Activated naive CD8-positive, alpha-beta T cell treated with anti-CD3 and anti-CD28 coated beads, Interleukin-2, amount 10 ng/mL, durations not matched to agents 7 days and 5 days (primary cell): ENCODE data around the gene ADCY6. TPM values are rescaled to one million over a fixed set of nuclear protein-coding genes. Genes with fewer than 3 reads are reported as not detected.
A peak's percentile ranks its signal among the peaks of the same experiment; 100 is the strongest.
"Not testable (repeated sequence)": the region's sequence is repeated elsewhere in the genome, so short reads cannot be mapped to it uniquely, and the experiment has no call there.

Source experiments
- ATAC-seq: fragments of 150-1000 bp; cut with Tn5 transposase; one replicate; pipeline ENCODE4 v1.10.0; 2021; ENCODE audit warnings: low read depth, moderate library complexity
- POLR2A ChIA-PET: fragments of 350-600 bp; sonication (Branson Sonifier 250); formaldehyde crosslinking; loops from one replicate; lab custom pipeline; 2021; ENCODE audit warnings: antibody characterized with exemption; lab: Charles Lee
- DNase-seq: peaks from one replicate; pipeline ENCODE4 v3.0.0; 2021
- H3K27ac Mint-ChIP-seq: one replicate; pipeline ENCODE4 v1.8.0; 2022; ENCODE audit warnings: mild to moderate bottlenecking, mixed read lengths
- H3K27me3 Mint-ChIP-seq: one replicate; pipeline ENCODE4 v1.8.0; 2022; ENCODE audit warnings: mild to moderate bottlenecking, moderate library complexity, mixed read lengths
- H3K36me3 Mint-ChIP-seq: one replicate; pipeline ENCODE4 v1.8.0; 2021; ENCODE audit warnings: mild to moderate bottlenecking, mixed read lengths
- H3K4me1 Mint-ChIP-seq: one replicate; pipeline ENCODE4 v1.8.0; 2021; ENCODE audit warnings: mixed read lengths
- H3K4me3 Mint-ChIP-seq: one replicate; pipeline ENCODE4 v1.8.0; 2022; ENCODE audit warnings: mild to moderate bottlenecking, moderate library complexity, mixed read lengths
- H3K9me3 Mint-ChIP-seq: one replicate; pipeline ENCODE4 v1.8.0; 2021; ENCODE audit warnings: mixed read lengths
- microRNA-seq: library from miRNA; unstranded; fragments of <30 nt; microRNA quantifications from one replicate; pipeline ENCODE4 v1.2.0, GENCODE V29; 2022
- total RNA-seq, 2 experiments: library from RNA; stranded (reverse); gene quantifications; one replicate each; pipeline ENCODE4 v1.2.3, GENCODE V29; 2021

ADCY6 gene
- total RNA-seq, 2 experiments from 2014 or later: not detected

- ATAC-seq (no peak), DNase-seq (no peak)
- POLR2A ChIA-PET: no interaction called here
- Mint-ChIP-seq H3K27me3 (peaks cover 38% of the 10 kb centered on the region), H3K4me1 (peaks cover 2% of the 10 kb centered on the region), H3K9me3 (no peaks in the 10 kb centered on the region), H3K4me3 (no peak overlapping the region), H3K27ac (no peak overlapping the region), H3K36me3 (no peaks in the 10 kb centered on the region)
Observed at GRCh38 chr12:48744251-48745008, 44.5 kb downstream of the ADCY6 start.

DNA sequence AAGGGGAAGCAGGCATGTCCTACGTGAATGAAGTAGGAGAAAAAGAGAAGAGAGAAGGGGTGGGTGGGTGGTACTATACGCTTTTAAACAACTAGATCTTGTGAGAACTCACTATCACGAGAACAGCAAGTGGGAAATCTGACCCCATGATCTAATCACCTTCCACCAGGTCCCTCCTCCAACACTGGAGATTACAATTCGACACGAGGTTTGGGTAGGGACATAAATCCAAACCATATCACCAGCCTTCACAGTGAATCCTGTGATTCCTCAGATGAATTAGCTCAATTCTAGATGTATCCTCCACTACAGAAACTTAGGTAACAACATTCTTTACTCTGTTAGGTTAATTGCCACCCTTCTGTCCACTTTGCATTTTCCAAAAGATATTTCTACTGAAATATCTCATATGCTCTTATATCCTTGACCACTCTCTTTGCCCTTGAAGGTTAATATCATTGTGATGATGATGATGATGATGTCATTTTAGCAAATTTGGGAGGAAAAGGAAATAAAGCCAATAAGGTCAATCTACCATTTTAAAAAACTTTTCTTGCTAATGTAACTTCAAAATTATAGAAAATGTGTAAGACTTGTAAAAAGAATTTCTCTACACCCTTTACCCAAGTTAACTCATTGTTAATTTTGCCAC, 49.1 kb downstream of the ADCY6 start:
- Mint-ChIP-seq H3K4me3 (no peak overlapping the region), H3K27ac (no peak overlapping the region), H3K4me1 (no peaks in the 10 kb centered on the region), H3K36me3 (no peaks in the 10 kb centered on the region), H3K27me3 (peaks cover 32% of the 10 kb centered on the region), H3K9me3 (no peaks in the 10 kb centered on the region)
- DNase-seq (no peak), ATAC-seq (no peak)
- POLR2A ChIA-PET: interaction anchor here (0.7 kb wide), 1 partner anchor 68 kb away, joined by 4 read pairs; no protein-coding TSS in a partner anchor

DNA sequence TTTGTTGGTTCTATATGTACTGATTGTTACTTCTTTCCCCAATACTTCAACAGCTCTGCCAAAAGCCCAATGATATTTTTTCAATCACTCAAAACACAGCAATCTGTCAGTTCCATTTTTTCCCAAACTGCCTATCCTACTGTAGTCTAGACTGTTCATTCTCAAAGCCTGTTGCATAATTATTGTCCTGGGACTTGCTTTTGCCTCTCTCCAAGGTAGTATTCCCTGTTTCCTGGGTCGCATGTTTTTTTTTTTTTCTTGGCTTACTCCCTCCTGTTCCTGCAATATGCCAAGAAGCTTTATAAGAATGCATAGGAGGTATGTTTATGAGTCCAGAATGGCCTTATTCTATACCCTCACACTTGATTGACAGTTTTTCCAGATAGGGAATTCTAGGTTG, 52.4 kb downstream of the ADCY6 start:
- POLR2A ChIA-PET: no interaction called here
- no peak for DNase-seq
- ATAC-seq: no peak
- no peaks in the 10 kb centered on the region for H3K9me3 Mint-ChIP-seq
- peaks cover 32% of the 10 kb centered on the region for H3K27me3 Mint-ChIP-seq
- no peaks in the 10 kb centered on the region for H3K36me3 Mint-ChIP-seq
- H3K4me1 Mint-ChIP-seq: no peaks in the 10 kb centered on the region
- no peak overlapping the region for H3K4me3 Mint-ChIP-seq
- no peak overlapping the region for H3K27ac Mint-ChIP-seq

DNA sequence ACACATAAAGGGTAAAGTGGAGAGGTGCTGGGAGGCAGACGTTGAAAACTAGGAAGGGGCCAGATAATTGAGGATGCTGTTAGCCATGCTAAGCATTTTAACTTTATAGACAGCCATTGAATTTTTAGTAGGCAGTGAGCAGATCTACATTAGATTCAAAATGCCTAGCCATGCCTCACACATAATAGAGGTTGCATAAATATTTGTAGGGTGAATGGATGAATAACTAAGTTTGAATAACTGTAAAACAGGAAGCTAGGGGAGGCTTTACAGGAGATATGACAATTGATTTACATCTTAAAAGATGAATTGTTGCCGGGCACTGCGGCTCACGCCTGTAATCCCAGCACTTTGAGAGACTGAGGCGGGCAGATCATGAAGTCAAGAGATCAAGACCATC, 60.1 kb downstream of the ADCY6 start:
- ATAC-seq (no peak), DNase-seq (no peak)
- Mint-ChIP-seq H3K4me1 (no peaks in the 10 kb centered on the region), H3K27ac (no peak overlapping the region), H3K9me3 (no peaks in the 10 kb centered on the region), H3K4me3 (no peak overlapping the region), H3K36me3 (no peaks in the 10 kb centered on the region), H3K27me3 (peaks cover 8% of the 10 kb centered on the region)
- POLR2A ChIA-PET: no interaction called here

DNA sequence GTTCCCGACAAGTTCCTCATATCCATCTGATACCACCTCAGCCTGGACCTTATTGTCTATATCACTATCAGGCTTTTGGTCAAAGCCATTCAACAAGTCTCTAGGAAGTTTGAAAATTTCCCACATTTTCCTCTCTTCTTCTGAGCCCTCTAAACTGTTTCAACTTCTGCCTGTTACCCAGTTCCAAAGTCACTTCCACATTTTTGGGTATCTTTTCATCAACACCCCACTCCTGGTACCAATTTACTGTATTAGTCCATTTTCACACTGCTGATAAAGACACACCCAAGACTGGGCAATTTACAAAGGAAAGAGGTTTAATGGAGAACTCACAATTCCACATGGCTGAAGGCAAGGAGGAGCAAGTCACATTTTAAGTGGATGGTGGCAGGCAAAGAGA, 68.2 kb downstream of the ADCY6 start:
- POLR2A ChIA-PET, DNase-seq, H3K4me3 Mint-ChIP-seq, ATAC-seq, H3K4me1 Mint-ChIP-seq, H3K27ac Mint-ChIP-seq, H3K27me3 Mint-ChIP-seq: not testable (repeated sequence)
- Mint-ChIP-seq H3K36me3 (peaks cover 21% of the 10 kb centered on the region), H3K9me3 (peaks cover 15% of the 10 kb centered on the region)

GRCh38 chr12:48720171-48720570, 68.7 kb downstream of the ADCY6 start:
- not testable (repeated sequence) for H3K4me3 Mint-ChIP-seq

DNA sequence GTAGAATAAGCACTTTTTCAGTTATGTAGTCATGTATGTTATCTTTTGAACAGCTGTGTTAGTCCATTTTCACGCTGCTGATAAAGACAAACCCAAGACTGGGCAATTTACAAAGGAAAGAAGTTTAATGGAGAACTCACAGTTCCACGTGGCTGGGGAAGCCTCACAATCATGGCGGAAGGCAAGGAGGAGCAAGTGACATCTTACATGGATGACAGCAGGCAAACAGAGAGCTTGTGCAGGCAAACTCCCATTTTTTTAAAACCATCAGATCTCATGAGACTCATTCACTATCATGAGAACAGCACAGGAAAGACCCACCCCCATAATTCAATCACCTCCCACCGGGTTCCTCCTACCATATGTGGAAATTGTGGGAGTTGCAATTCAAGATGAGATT, 69.9 kb downstream of the ADCY6 start:
- not testable (repeated sequence) for H3K4me3 Mint-ChIP-seq, ATAC-seq, DNase-seq, H3K27me3 Mint-ChIP-seq
- peak overlapping the region; percentile 18 for H3K27ac Mint-ChIP-seq
- peaks cover 15% of the 10 kb centered on the region for H3K9me3 Mint-ChIP-seq
- peaks cover 20% of the 10 kb centered on the region for H3K4me1 Mint-ChIP-seq
- POLR2A ChIA-PET: interaction anchor here (0.9 kb wide), 1 partner anchor 11 kb away, joined by 3 read pairs; no protein-coding TSS in a partner anchor
- H3K36me3 Mint-ChIP-seq: peaks cover 27% of the 10 kb centered on the region

More at GRCh38 chr12:48720171-48720570, 68.7 kb downstream of the ADCY6 start:
- H3K27me3 Mint-ChIP-seq, H3K27ac Mint-ChIP-seq, POLR2A ChIA-PET, DNase-seq, ATAC-seq: not testable (repeated sequence)
- H3K36me3 Mint-ChIP-seq: peaks cover 24% of the 10 kb centered on the region
- H3K9me3 Mint-ChIP-seq: peaks cover 15% of the 10 kb centered on the region
- H3K4me1 Mint-ChIP-seq: peaks cover 11% of the 10 kb centered on the region

GRCh38 chr12:48717252-48717695, 71.6 kb downstream of the ADCY6 start:
- DNase-seq (no peak), ATAC-seq (no peak)
- POLR2A ChIA-PET: interaction anchor here (0.6 to 2.2 kb wide), 2 partner anchors 10 to 135 kb away, joined by 3 to 6 read pairs; partner anchors contain the start of gene DDX23
- Mint-ChIP-seq H3K36me3 (peaks cover 36% of the 10 kb centered on the region), H3K4me1 (peaks cover 29% of the 10 kb centered on the region), H3K27ac (peak overlapping the region; percentile 98), H3K27me3 (no peaks in the 10 kb centered on the region), H3K4me3 (peak overlapping the region; percentile 94), H3K9me3 (peaks cover 15% of the 10 kb centered on the region)

GRCh38 chr12:48716493-48717251, 72.2 kb downstream of the ADCY6 start, which contains the start of gene CCNT1:
Gene CCNT1 (minus strand): TSS chr12:48716707. CDS start chr12:48716675, 32 bp downstream.
- Mint-ChIP-seq H3K9me3 (peaks cover 15% of the 10 kb centered on the region), H3K4me3 (peak within 1 kb of the TSS; percentile 94), H3K36me3 (peaks cover 40% of the 10 kb centered on the region), H3K27me3 (no peaks in the 10 kb centered on the region), H3K4me1 (peaks cover 29% of the 10 kb centered on the region), H3K27ac (peak within 1 kb of the TSS; percentile 98)
- DNase-seq (peak; percentile 95), ATAC-seq (peak; percentile 96)
- POLR2A ChIA-PET: interaction anchor here (0.6 to 2.2 kb wide), 3 partner anchors 11 to 135 kb away, joined by 3 to 13 read pairs (median 6); partner anchors contain the start of genes DDX23 and KANSL2

Small RNA genes within 50 kb of the gene (microRNA-seq; reads per million reads assigned to microRNA genes)
- gene MIR4701: not detected

Other genes with a start within 250 kb of the ADCY6 start
- not detected for gene LALBA, start 219.0 kb downstream of the ADCY6 start, total RNA-seq
- 10 to 100 TPM; 62.1 to 65.7 TPM for gene KANSL2, start 106.9 kb downstream of the ADCY6 start, total RNA-seq
- gene CCNT1, start 72.4 kb downstream of the ADCY6 start, total RNA-seq: 10 to 100 TPM; 58.7 to 60.4 TPM
- 10 to 100 TPM; 13.4 to 20.0 TPM for gene CACNB3, start 29.4 kb upstream of the ADCY6 start, total RNA-seq
- gene DDX23, start 63.1 kb upstream of the ADCY6 start, total RNA-seq: 100 to 1,000 TPM; 135 to 162 TPM
- gene RND1, start 76.8 kb upstream of the ADCY6 start, total RNA-seq: 1 to 10 TPM; 3.8 to 4.9 TPM
- 10 to 100 TPM; 51.9 to 53.4 TPM for gene FKBP11, start 136.4 kb upstream of the ADCY6 start, total RNA-seq
- gene ARF3, start 168.4 kb upstream of the ADCY6 start, total RNA-seq: 10 to 100 TPM; 88.0 to 96.5 TPM
- gene WNT10B, start 182.6 kb upstream of the ADCY6 start, total RNA-seq: 10 to 100 TPM in 1 of 2 experiments, 1 to 10 TPM in 1; 9.4 to 10.1 TPM
- 1 to 10 TPM; 1.7 to 2.0 TPM for gene WNT1, start 189.2 kb upstream of the ADCY6 start, total RNA-seq
- gene DDN, start 210.3 kb upstream of the ADCY6 start, total RNA-seq: under 1 TPM; 0.20 to 0.30 TPM
- 10 to 100 TPM; 50.0 to 56.6 TPM for gene PRKAG1, start 229.7 kb upstream of the ADCY6 start, total RNA-seq